HL-60/S4 (cell line): ENCODE measurements around the gene STX1B.
"Not testable (repeated sequence)": the region's sequence is repeated elsewhere in the genome, so short reads cannot be mapped to it uniquely, and the experiment has no call there.

ENCODE experiments used
- in situ Hi-C: fragments of 300-500 bp; cut with MboI; formaldehyde crosslinking; loops from 2 replicates; pipeline ENCODE4 v1.14.3; 2022; ENCODE audit warnings: low sequenced_read_pairs

The STX1B gene

DNA sequence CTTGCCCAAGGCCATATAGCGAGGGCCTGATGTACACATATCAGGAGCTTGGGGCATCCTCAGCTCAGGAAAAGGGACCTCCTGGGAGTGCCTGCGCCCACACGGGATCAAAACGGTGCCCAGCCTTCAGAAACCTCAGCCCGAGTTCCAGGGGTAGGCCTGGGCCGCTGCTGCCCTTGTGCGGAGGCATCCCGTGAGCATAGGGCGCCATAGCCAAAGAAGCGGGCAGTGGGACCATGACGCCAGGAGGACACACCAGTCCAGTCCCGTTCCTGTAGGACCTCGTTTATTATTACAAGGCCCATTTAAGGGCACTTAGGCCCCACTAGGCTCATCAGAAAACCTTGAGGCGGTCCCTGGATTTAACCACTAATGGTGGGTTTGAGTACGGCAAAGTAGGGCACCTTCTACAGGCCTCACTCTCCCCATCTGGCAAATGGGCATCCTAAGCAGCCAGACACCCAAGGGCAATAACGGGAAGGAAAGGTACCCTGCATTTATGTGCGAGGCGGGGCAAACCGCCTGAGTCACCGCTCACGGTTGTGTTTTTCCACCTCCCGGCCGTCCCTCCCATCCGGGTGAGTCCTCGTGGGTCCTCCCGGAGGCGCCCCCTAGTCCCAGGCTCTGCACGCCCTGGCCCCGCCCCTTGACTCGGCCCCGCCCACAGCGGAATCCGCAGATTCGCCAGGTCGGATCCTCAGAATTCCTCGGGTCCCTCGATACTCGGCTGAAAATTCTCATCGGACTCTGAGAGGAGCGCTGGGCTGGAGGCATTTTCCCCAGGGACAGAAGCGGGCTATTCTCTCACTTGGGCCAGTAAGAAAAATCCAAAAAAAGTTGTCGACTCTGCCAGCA lies 53.6 kb downstream of the STX1B start:
- in situ Hi-C loops, result loop anchor here (10.0 to 25.0 kb wide), 2 partner anchors 480 to 918 kb away; partner anchors contain the start of genes COX6A2, ZNF267 and ZNF843

DNA sequence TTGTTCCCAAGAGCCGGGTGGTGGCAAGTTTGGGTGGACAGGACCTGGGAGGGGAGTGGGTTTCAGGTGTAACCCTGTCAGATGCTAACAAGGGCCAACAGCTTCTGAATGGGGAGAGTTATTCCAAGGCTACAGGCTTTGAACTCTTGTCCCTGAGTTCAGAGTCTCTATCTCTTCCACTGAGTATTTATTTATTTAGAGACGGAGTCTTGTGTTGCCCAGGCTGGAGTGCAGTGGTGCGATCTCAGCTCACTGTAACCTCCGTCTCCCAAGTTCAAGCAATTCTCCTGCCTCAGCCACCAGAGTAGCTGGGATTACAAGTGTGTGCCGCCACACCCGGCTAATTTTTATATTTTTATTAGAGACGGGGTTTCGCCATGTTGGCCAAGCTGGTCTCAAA lies 55.4 kb downstream of the STX1B start:
- in situ Hi-C loops, result loop anchor here (10.0 to 25.0 kb wide), 2 partner anchors 482 to 920 kb away; partner anchors contain the start of genes COX6A2, ZNF267 and ZNF843

DNA sequence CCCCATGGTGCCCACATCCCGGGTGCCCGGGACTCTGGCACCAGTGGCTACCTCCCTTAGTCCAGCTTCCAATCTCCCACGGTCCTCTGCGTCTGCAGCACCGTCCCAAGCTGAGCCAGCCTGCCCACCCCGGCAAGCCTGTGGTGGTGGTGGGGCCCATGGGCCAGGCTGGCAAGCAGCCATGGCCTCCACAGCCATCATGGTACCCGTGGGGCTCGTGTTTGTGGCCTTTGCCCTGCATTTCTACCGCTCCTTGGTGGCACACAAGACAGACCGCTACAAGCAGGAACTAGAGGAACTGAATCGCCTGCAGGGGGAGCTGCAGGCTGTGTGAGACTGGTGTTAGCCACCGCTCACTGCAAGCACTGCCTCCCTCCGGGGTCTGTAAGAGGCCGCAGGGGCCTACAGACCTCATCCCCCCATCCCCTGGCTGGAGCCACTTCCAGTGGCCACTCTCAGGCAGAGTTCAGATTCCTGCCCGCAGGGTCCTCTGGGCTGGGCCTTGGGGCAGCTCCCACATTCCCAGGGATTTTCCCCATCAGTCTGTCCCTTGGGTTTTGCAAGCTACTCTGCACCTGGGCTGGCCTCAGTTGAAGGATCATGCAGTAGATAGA lies 56.8 kb downstream of the STX1B start:
- in situ Hi-C loops, result loop anchor here (10.0 to 25.0 kb wide), 2 partner anchors 484 to 921 kb away; partner anchors contain the start of genes COX6A2, ZNF267 and ZNF843

DNA sequence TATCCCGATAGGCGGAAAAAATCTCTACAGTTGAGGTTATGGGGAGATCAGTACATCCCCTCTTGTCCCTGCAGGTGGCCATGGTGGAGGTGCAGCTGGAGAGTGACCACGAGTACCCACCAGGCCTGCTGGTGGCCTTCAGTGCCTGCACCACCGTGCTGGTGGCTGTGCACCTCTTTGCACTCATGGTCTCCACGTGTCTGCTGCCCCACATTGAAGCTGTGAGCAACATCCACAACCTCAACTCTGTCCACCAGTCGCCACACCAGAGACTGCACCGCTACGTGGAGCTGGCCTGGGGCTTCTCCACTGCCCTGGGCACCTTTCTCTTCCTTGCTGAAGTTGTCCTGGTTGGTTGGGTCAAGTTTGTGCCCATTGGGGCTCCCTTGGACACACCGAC lies 57.3 kb downstream of the STX1B start:
- in situ Hi-C loops, result loop anchor here (10.0 to 25.0 kb wide), 2 partner anchors 484 to 922 kb away; partner anchors contain the start of genes COX6A2, ZNF267 and ZNF843

DNA sequence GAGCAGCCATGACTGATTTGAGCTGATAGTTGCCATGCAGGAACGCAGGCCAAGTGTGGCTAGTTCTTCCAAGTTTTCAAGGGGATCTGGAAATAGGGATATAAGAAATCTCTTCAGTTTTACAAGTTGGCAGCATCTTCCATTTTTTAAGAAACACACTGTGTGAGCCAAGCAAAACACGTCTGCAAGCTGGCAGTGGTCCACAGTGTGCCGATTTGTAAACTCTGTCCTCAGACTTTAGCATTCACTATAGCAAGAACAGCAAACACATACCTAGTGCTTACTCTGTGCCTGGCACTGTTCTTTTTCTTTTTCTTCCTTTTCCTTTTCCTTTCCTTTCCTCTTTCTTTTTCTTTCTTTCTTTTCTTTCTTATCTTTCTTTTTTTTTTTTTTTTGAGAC lies 58.7 kb downstream of the STX1B start:
- in situ Hi-C loops, result loop anchor here (10.0 to 25.0 kb wide), 2 partner anchors 486 to 923 kb away; partner anchors contain the start of genes COX6A2, ZNF267 and ZNF843

DNA sequence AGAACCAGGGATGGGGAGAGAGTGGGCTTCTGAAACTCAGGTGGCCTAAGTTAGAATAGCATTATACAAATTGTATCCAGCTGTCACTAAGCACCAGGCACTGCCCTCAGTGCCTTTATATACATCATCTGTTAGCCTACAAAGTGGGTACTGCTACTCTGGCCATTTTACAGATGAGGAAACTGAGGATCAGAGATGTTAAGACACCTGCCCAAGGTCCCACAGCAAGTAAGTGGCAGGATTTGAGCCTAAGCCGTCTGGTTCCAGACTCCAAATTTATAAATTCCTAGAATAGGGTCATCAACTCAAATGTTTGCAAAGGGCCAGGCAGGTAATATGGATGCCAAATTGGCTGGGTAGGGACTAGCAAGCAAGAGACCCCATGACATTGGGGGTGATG lies 59.2 kb downstream of the STX1B start:
- in situ Hi-C loops, result loop anchor here (10.0 to 25.0 kb wide), 2 partner anchors 486 to 924 kb away; partner anchors contain the start of genes COX6A2, ZNF267 and ZNF843

DNA sequence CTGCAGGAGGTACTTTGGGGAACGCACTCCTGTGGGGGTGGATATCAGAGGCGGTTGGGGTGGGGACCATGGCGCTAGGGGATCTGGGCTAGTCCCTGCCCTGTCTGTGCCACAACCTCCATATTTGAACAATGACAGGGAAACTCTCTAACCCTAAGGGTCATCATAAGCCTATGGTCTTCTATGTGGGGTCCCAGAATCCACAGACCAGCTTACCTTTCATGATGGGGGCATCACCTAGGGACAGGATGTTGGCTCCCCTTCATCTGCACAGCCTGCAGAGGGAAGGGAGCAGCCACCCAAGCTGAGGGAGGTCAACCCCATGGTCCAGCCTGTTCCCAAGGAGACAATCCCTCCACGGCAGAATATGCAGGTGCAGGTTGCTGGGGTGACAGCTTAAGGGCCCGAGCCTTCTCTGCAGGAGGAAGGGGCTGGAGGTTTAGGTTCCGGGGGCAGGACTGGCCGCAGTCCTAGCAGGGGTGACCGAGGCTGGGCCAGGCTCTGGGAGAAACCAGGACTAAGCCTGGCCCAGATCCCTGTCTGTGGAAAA lies 59.8 kb downstream of the STX1B start:
- in situ Hi-C loops, result loop anchor here (10.0 to 25.0 kb wide), 2 partner anchors 487 to 924 kb away; partner anchors contain the start of genes COX6A2, ZNF267 and ZNF843

DNA sequence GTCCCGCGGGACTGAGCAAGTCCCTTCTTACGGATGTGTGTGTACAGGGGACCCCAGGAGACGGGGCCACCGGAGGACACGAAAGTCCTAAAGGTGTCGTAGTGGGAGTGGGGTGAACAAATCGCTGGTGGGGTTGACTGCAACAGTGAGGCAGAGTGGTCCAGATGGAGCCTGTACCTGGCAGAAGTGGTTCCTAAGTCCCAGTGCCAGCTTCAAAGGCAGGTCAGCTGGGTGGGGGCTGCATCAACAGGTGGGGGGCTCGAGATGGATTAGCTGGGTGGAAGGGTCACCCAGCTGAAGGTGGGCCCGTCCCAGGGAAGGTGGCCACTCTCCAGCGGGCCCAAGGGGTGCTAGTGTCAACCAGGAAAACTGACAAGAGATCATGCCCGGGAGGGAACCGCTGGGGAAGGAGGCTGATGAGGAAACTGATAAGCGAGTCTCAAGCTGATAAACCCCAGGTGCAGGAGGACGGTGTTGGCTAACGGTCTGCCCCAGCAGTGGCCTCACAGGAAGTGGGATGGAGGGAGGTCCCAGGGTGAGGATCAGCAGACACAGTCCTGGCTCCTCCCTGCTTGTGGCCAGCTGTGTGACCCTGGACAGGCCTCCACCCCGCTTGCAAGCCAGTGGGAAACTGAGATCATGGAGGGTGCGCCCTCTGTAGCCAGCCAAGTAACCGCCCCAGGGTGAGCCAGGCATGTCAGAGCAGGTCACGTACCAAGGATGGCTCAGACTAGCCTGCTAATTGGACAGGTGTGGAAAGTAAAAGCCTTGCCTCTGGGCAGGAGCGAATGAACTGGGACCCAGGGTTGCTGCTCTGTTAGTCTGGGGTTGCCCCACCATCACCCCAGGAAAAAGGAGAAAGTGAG lies 60.6 kb downstream of the STX1B start:
- in situ Hi-C loops, result loop anchor here (10.0 to 25.0 kb wide), 2 partner anchors 487 to 925 kb away; partner anchors contain the start of genes COX6A2, ZNF267 and ZNF843

DNA sequence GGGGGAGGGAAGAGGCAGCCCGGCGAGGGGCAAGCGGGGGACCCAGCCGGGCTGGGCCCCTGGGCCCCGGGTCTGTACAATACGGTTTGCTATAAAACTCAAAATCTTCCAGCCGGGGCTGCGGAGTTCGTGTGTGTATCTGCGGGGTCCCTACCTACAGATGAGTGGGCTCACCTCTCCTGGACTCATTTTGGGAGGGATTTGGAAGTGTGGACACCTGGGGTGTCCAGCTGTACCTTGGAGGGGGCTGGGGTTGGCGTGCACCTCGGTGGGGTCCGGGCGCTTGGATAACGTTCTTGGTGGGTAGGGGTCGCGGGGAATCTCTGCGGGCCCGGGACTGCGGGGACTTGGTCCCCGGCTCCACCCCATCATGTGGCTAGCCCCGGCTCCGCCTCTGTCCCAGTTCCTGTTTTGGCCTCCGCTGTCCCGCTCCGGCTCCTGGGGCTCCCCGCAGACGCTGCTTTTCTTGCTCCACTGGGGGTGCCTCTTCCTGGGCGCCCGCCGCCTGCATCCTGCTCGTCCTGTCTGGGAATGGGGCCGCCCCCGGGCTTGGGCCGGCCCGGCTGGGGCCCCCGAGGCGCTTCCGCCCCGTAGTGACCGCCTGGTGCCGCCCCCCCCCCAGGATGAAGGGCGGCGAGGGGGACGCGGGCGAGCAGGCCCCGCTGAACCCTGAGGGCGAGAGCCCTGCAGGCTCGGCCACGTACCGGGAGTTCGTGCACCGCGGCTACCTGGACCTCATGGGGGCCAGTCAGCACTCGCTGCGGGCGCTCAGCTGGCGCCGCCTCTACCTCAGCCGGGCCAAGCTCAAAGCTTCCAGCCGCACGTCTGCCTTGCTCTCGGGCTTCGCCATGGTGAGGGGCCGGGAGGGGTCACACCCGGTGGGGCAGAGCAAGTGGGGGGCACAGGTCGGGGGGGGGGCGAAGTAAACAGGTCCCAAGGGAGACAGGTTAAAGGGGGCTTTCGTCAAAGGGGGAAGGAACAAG lies 61.5 kb downstream of the STX1B start, which contains the start of gene ORAI3:
Gene ORAI3, plus strand, starts transcription at position 402 of the 983 bp plus-strand sequence. Its CDS starts 222 bp downstream, at position 624.
- in situ Hi-C loops, result no loop called here

DNA sequence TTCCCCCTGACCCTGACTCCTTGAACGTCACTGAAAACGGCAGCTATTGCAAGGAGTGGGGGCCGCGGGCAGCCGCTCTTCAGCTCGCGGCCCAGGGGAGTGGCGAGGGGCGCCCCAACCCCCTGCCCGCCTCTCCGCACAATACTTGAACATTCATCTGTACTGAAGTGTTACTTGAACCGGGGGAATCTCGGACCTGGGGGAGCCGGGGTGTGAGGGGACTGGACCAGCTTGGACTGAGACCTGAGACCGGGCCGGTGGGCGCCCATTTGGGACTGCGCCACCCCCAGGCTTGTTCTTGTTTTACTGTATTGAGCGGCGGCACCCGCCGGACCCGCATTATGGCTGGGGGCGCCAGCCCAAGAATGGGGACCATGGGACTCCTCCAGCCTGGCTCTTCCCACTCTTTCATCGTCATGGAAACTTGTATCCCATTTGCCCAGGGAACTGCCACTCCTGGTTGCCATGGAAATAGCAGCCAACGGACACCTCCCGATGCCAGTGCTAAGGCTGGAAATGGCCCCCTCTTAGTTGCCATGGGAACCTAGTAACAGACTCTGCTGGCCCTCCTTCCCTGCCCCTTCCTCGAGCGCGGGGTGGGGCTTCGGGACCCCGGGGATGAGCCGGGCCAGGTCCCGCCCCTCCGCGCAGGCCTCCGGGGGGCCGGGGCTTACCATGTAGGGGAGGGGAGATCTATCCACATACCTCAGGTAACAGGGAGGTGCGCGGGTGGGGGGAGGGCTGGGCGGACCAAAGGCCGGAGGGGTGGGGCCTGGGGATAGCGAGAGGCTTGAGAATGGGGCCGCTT lies 62.4 kb downstream of the STX1B start:
- in situ Hi-C loops, result no loop called here

DNA sequence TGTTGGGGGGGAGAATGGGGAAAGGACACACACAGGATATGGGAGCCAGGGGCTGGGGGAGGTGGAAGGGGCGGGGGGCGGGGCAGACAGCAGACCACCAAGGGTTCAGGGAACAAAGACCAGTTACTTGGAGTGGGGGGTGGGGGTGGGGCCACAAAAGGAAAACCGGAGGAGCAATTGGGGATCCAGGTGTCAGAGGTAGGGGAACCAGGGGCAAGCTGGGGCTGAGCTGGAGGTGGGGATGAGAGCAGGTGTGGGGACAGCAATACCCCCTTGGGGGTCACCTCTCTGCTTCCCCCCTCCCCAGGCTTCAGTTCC lies 62.9 kb downstream of the STX1B start:
- in situ Hi-C loops, result no loop called here

DNA sequence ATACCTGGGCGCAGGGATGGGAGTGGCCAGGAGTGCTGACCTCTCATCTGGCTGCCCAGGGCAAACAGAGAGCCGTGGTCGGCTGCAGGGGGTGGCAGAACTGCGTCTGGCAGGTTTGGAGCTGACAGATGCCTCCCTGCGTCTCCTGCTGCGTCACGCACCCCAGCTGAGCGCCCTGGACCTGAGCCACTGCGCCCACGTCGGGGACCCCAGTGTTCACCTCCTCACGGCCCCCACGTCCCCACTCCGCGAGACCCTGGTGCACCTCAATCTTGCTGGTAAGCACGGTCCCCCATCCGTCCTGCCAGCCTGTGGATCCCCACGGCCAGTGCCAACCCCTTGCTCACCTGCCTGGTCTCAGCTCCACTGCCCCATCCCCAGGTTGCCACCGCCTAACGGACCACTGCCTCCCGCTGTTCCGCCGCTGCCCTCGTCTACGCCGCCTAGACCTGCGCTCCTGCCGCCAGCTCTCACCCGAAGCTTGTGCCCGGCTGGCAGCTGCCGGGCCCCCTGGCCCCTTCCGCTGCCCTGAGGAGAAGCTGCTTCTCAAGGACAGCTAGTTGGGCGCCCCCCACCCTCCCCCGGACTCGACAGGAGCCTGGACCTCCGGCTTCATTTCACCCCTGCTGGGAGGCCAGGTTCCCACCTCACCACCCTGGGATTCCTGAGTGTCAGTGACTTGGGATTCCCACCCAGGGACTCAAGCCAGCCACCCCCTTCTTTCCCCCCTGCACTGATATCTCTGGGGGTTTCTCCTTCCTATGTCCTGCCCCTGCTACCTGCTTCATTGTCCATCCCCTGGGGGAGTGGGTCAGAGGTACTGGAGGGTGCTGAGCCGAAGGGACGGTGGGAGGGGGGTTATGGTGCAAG lies 63.5 kb downstream of the STX1B start:
- in situ Hi-C loops, result no loop called here

DNA sequence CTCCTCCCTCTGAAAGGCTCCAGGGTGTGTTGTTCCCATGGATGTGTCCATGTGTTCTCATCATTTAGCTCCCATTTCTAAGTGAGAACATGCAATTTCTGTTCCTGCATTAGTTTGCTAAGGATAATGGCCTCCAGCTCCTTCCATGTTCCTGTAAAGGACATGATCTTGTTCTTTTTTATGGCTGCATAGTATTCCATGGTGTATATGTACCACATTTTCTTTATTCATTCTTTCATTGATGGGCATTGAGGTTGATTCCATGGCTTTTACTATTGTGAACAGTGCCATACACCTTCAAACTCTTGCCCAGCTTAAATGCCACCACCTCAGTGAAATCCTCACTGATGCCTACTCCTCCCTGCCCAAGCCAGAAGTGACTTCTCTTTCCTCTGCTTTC lies 66.1 kb downstream of the STX1B start:
- in situ Hi-C loops, result no loop called here

DNA sequence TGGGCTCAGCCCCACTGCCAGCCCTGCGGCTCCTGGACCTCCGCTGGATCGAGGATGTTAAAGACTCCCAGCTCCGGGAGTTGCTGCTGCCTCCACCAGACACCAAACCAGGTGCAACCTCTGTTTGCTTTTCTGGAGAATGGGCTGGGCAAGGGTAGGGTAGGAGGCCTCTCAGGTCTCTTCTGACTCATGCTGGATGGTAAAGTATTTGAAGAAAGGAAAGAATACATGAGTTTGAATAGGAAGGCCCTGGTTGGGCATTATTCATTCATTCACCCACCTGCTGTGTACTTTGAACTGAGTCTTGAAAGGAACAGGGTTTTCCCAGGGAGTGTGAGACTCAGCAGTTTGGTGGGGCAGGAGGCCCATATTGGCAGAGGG lies 68.0 kb downstream of the STX1B start:
- in situ Hi-C loops, result no loop called here

DNA sequence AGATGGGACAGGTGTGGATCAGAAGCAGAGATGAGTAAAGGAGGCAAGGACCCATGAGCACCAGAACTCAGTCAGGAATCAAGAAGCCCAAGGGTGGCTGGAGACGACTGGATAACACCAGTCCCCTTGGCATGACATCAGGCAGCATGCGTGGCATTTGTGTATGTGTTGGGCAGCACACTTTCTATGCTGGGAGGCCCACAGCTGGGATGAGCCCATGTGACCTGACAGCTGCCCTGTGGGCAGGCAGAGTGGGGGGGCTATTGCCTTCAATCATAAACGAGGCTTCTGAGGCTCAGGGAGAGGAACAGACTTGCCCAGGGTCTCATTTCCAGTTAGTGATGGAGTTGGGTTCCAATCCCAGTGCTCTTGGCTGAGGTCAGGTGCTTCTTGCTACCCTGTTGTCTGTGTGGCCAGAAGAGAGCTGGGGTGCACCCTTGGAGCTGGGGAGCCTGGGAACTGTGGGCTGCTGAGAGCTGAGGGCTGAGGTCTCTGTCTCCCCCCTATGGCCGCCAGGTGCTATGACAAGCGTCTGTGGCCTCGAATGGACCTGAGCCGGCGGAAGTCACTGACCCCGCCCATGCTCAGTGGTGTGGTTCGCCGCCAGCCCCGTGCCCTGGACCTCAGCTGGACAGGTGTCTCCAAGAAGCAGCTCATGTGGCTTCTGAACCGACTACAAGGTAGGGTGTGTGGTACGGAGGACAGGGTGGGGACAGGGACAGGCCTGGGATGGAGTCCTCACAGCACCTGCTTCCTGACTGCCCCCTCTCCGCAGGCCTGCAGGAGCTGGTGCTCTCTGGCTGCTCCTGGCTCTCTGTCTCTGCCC lies 68.6 kb downstream of the STX1B start:
- in situ Hi-C loops, result no loop called here

DNA sequence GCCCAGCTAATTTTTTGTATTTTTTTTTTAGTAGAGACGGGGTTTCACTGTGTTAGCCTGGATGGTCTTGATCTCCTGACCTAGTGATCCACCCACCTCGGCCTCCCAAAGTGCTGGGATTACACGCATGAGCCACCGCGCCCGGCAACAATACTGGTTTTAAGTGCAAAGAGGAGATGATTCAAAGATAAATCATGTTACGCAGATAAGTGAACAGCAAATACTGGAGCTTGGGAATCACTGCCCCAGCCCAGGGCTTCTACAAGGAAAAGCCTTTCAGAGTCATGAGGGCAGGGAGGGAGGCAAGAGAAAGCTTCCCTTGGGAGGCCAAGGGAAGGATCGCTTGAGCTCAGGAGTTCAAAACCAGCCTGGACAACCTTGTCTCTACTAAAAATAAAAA lies 70.9 kb downstream of the STX1B start:
- in situ Hi-C loops, result not testable (repeated sequence)
